Right ventricle myocardium inferior (tissue), 1 donor: ENCODE data around the gene TSG101. TPM values are rescaled to one million over a fixed set of nuclear protein-coding genes. Genes with fewer than 3 reads are reported as not detected.

ENCODE experiments used
- ATAC-seq: fragments of 200-7000 bp; cut with Tn5 transposase; one replicate; pipeline ENCODE4 v1.9.1; 2020; ENCODE audit warnings: mild to moderate bottlenecking, moderate library complexity
- DNase-seq: peaks from one replicate; pipeline ENCODE4 v3.0.0; 2021; ENCODE audit errors: missing footprints
- intact Hi-C: fragments of 100-400 bp; cut with DNase I; formaldehyde crosslinking; loops from one replicate; pipeline ENCODE4 v1.11.0; 2022
- long read RNA-seq: library from polyadenylated mRNA; unstranded; transcript quantifications from one replicate; pipeline ENCODE4 v2.0.0, GENCODE V29; 2021
- total RNA-seq: library from RNA; stranded (reverse); fragmentation: NEBNext Ultra II Directional; extraction: Animal tissue kit (Norgen Biotek cat#: 25700); gene quantifications from one replicate; pipeline ENCODE4 v1.2.1, GENCODE V29; 2021
- donor health status: DM: no; HTN: yes; CAD: no; lungs with severe emphysema.

The TSG101 gene
- 62.6 TPM for total RNA-seq
- long read RNA-seq, transcript TSG101-201 (10 exons, 1,824 nt), result major isoform, 51 of 57 reads
- long read RNA-seq, partial matches to known transcripts, result 2 of 57 reads
- long read RNA-seq, other reads (novel, unspliced or antisense), result 4 of 57 reads

- intact Hi-C loops, result loop anchor here (2.0 to 5.0 kb wide), 4 partner anchors 108 to 204 kb away; partner anchors contain the start of genes GTF2H1, HPS5, LDHA and SPTY2D1
- peak; percentile 97 for DNase-seq
- peak; percentile 99 for ATAC-seq
These were observed at the start of gene TSG101 for GRCh38 chr11:18526521-18527296. TSS of gene TSG101 (minus strand) at chr11:18526942. CDS start at chr11:18526816, 126 bp downstream.

DNA sequence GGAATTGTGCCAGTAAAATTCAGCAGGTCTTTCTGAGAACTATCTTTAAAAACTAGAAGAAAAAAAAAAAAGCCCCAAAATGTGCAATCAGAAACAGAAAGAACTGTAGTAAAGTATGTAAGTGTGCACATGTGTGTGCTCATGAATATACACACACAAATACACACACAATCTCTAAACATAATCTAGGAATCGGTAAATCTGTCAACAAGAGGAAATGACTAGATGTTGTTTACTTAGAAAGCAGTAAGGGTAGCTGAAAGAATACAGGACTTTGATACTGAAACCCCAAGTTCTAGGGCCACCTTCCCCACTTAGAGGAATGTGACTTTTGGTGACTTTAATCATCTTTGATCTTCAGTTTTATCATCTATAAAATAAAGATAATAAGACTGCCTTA lies 48.6 kb upstream of the TSG101 start:
- intact Hi-C loops, result no loop called here
- ATAC-seq, result no peak
- no peak for DNase-seq

DNA sequence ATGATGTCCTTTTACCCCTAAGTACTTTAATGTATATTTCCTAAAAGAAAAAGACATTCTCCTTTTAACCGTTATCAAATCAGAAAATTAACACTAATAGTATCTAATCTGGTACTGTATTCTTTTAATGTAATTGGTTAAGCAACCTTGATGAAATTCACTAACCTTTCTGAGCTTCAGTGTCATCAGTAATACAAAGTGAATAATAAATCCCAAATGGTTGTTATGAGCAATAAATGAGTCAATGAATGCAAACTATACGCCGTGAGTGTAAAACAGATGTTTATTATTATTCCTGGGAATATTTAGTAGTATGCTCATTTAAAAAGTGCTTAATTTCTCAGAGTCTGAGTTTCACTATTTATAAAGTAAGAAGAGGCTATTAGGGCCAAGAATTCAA lies 40.3 kb upstream of the TSG101 start:
- ATAC-seq (no peak), DNase-seq (no peak)
- intact Hi-C loops, result no loop called here

- intact Hi-C loops, result no loop called here
- DNase-seq, result no peak
- no peak for ATAC-seq
These were observed 39.7 kb upstream of the TSG101 start for GRCh38 chr11:18566406-18566805.

GRCh38 chr11:18564149-18564548 lies 37.4 kb upstream of the TSG101 start:
- no peak for ATAC-seq
- DNase-seq, result no peak
- intact Hi-C loops, result no loop called here

GRCh38 chr11:18563090-18563730 lies 36.5 kb upstream of the TSG101 start:
- DNase-seq, result no peak
- no peak for ATAC-seq
- intact Hi-C loops, result no loop called here

GRCh38 chr11:18548001-18548400 lies 21.3 kb upstream of the TSG101 start:
- intact Hi-C loops, result no loop called here
- DNase-seq, result no peak
- ATAC-seq, result no peak

GRCh38 chr11:18540207-18541009 lies 13.7 kb upstream of the TSG101 start:
- ATAC-seq, result no peak
- intact Hi-C loops, result loop anchor here (2.0 to 5.0 kb wide), 2 partner anchors 190 to 262 kb away; no protein-coding TSS in a partner anchor
- no peak for DNase-seq

DNA sequence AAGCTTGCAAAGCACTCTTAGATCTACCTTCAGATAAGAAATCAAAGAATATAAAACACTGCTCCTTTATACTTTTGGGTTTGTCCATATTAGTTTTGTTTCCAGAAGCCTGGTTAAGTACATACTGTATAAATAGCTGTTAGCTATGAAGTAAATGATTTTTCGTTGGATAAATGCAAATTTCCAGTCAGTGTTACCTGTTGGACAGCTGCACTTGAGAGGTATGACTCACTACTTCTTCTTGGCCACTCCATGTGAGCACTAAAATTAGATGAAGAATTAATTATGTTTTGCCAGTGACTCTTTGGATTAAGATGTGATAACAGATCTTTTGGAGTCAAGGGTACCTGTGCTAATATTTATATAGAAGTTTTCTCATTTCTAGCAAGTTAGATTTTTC lies 9.5 kb upstream of the TSG101 start:
- intact Hi-C loops, result no loop called here
- ATAC-seq, result no peak
- no peak for DNase-seq

DNA sequence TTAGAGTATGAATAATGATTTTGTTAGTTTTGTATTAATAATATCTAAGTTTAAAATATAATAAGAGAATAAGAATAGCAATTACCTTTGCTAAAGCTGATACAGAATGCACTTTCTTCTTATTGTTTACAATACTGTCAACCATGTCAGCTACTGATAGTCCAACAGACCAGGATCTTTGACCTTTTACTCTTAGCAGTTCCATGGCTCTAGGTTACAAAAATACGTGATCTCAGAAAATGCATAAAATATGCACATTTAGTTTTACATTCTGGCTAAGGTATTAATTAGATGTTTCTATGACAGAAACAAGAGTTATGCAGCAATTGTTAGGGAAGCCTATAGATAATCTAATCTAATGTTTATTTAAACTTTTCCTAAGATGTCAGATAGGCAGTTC lies 7.5 kb upstream of the TSG101 start:
- DNase-seq (no peak), ATAC-seq (no peak)
- intact Hi-C loops, result no loop called here

DNA sequence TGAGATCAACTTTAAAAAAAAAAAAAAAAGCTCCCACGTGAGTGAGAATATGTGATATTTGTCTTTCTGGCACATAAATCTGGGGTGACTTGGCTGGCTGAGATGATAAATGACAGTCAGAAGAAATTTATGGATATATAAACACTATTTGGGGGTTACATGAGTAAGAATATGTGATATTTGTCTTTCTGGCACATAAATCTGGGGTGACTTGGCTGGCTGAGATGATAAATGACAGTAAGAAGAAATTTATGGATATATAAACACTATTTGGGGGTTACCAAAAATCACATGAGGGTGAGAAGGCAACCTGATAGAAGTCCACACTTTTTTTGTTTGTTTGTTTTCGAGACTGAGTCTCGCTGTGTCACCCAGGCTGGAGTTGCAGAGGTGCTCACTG lies 6.6 kb upstream of the TSG101 start:
- intact Hi-C loops, result no loop called here

GRCh38 chr11:18527512-18527911 lies 770 bp upstream of the TSG101 start:
- ATAC-seq (no peak), DNase-seq (no peak)
- intact Hi-C loops, result loop anchor here (2.0 to 5.0 kb wide), 4 partner anchors 107 to 205 kb away; partner anchors contain the start of genes GTF2H1, HPS5, LDHA and SPTY2D1

More for the DNA sequence above, 6.6 kb upstream of the TSG101 start:
- DNase-seq (no peak), ATAC-seq (no peak)

GRCh38 chr11:18526130-18526520 lies 617 bp downstream of the TSG101 start:
- DNase-seq (no peak), ATAC-seq (peak; percentile 2)
- intact Hi-C loops, result loop anchor here (2.0 to 5.0 kb wide), 4 partner anchors 109 to 204 kb away; partner anchors contain the start of genes GTF2H1, HPS5, LDHA and SPTY2D1

- intact Hi-C loops, result no loop called here
- DNase-seq (no peak), ATAC-seq (no peak)
These were observed 2.5 kb downstream of the TSG101 start for GRCh38 chr11:18524248-18524647.

- intact Hi-C loops, result no loop called here
- no peak for ATAC-seq
- no peak for DNase-seq
These were observed 3.7 kb downstream of the TSG101 start for GRCh38 chr11:18523084-18523483.

DNA sequence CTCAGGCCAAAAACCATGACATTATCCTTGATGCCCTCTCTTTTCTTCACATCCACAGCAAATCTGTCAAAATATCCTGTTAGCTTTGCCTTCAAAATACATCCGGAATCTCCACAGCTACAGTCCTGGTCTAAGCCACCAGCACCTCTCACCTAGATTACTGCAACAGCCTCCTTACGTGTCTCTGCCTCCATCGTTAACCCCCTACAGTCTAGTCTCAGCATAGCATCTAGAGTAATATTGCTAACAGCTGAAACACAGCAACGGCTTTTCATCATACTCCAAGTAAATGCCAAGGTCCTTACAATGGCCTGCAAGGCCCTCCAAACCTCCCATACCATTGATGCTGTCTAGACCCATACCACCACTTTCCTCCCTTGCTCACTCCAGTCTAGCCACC lies 4.4 kb downstream of the TSG101 start:
- intact Hi-C loops, result no loop called here
- no peak for ATAC-seq

GRCh38 chr11:18521122-18521521 lies 5.6 kb downstream of the TSG101 start:
- ATAC-seq, result no peak
- no peak for DNase-seq
- intact Hi-C loops, result no loop called here

More for the DNA sequence above, 4.4 kb downstream of the TSG101 start:
- no peak for DNase-seq

- intact Hi-C loops, result loop anchor here (10.0 kb wide), 1 partner anchor 168 kb away; no protein-coding TSS in a partner anchor
- ATAC-seq, result no peak
- no peak for DNase-seq
These were observed 24.4 kb downstream of the TSG101 start for GRCh38 chr11:18502352-18502751.

DNA sequence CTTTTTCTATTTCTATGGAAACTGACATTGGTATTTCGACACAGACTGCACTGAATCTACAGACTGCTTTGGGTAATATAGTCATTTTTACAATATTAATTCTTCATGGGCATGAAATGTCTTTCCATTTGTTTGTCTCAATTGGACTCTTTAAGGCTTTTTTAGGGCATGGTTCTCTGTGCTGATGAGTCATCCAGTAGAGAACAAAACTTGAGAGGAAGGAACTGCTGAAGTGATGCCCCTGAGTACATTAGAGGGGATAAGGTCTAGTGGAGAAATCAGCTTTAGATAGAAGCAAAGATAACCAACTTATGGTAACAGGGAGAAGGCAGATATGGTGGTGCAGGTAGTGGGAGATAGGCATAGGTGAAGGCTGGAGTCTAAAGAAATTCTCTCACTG lies 25.1 kb downstream of the TSG101 start:
- DNase-seq, result no peak
- intact Hi-C loops, result loop anchor here (10.0 kb wide), 1 partner anchor 167 kb away; no protein-coding TSS in a partner anchor
- no peak for ATAC-seq
